RWPE1 (cell line): ENCODE measurements around the gene ANKDD1A.

Experiments
- CTCF ChIA-PET: fragments of 350-600 bp; sonication (Branson Sonifier 250); formaldehyde crosslinking; extraction: SDS; loops from one replicate; lab custom pipeline; 2021; lab: Yijun Ruan, JAX
- POLR2A ChIA-PET: fragments of 400-600 bp; formaldehyde crosslinking; extraction: SDS; loops from one replicate; lab custom pipeline; 2020; ENCODE audit warnings: antibody characterized with exemption; ENCODE audit not compliant: low non-redundant PET; lab: Yijun Ruan, JAX
- DNase-seq: peaks from one replicate; pipeline ENCODE4 v3.0.0; 2012; ENCODE audit warnings: low spot score
- H3K27ac ChIP-seq: fragments of 450-650 bp; 2 replicates; pipeline ENCODE4 v1.5.1; 2017
- TF ChIP-seq, protein P1 (sequence below): fragments of 450-650 bp; conservative IDR thresholded peaks from 2 replicates; pipeline ENCODE4 v1.5.1; 2017; ENCODE audit warnings: low read depth, mild to moderate bottlenecking

The ANKDD1A gene

DNA sequence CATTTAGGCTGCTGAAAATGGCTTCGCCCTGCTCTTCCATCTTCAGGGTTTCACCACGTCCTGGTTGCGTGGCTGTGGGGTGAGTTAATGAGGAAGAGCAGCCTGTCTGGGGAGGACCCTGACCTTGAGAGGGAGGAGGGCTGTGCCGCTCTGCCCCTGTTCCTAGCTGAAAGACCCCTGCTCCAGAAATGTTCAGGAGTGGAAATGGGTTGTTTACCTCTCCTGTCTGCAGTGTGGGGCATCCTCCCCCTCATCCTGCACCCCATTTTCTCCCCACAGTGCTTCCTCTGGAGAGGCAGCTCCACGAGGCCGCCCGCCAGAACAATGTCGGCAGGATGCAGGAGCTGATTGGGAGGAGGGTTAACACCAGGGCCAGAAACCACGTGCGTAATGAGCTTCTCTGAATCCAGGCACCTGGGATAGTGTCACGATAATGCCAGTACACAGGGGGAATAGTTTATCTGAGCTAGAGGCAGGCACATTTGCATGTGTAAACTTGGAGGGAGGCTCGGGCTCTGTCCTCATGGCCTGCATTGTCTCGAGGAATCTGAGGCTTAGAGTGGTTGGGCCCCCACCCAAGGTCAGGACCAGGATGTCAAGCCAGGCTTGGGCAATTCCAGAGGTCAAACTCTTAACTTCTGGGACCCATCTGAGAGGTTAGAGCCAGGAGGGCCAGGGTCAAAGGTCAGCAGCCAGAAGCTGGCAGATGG, 4.0 kb downstream of the ANKDD1A start:
- CTCF ChIA-PET, result interaction anchor here (0.6 kb wide), 2 partner anchors 235 to 852 kb away, joined by 3 to 7 read pairs; no protein-coding TSS in a partner anchor
- DNase-seq, result no peak
- POLR2A ChIA-PET, result no interaction called here
- TF ChIP-seq, protein P1, sequence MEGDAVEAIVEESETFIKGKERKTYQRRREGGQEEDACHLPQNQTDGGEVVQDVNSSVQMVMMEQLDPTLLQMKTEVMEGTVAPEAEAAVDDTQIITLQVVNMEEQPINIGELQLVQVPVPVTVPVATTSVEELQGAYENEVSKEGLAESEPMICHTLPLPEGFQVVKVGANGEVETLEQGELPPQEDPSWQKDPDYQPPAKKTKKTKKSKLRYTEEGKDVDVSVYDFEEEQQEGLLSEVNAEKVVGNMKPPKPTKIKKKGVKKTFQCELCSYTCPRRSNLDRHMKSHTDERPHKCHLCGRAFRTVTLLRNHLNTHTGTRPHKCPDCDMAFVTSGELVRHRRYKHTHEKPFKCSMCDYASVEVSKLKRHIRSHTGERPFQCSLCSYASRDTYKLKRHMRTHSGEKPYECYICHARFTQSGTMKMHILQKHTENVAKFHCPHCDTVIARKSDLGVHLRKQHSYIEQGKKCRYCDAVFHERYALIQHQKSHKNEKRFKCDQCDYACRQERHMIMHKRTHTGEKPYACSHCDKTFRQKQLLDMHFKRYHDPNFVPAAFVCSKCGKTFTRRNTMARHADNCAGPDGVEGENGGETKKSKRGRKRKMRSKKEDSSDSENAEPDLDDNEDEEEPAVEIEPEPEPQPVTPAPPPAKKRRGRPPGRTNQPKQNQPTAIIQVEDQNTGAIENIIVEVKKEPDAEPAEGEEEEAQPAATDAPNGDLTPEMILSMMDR, result no peak
- H3K27ac ChIP-seq, result no peak overlapping the region

DNA sequence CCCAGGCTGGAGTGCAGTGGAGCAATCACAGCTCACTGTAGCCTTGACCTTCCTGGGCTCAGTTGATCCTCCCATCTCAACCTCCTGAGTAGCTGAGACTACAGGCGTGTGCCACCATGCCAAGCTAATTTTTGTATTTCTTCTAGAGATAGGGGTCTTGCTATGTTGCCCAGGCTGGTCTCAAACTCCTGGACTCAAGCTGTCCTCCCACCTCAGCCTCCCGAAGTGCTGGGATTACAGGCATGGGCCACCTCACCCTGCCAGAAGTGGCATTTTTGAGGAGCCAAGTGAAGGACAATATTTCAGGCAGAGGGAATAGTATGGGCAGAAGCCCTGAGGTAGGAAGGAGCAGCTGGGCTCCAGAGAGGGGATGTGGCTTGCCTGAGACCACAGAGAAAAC, 4.7 kb downstream of the ANKDD1A start:
- TF ChIP-seq, protein P1, result no peak
- POLR2A ChIA-PET, result no interaction called here
- no peak for DNase-seq
- CTCF ChIA-PET, result no interaction called here
- H3K27ac ChIP-seq, result no peak overlapping the region

DNA sequence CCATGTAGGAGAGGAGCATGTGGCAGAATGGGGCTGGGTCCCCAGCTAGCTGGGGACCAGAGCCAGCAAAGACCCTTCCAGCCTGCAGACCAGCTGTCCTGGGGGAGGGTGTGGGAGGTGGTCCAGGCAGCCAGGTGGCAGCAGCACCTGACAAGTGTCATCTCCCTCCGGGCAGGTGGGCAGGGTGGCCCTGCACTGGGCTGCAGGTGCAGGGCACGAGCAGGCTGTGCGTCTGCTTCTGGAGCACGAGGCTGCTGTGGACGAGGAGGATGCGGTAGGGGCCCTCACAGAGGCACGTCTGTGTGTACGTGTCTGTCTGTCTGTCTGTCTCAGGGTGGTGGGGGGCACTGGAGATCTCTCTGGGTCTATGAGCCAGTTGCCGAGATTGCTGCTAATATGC, 5.5 kb downstream of the ANKDD1A start:
- TF ChIP-seq, protein P1, result no peak
- POLR2A ChIA-PET, result no interaction called here
- CTCF ChIA-PET, result no interaction called here
- H3K27ac ChIP-seq, result no peak overlapping the region
- no peak for DNase-seq

DNA sequence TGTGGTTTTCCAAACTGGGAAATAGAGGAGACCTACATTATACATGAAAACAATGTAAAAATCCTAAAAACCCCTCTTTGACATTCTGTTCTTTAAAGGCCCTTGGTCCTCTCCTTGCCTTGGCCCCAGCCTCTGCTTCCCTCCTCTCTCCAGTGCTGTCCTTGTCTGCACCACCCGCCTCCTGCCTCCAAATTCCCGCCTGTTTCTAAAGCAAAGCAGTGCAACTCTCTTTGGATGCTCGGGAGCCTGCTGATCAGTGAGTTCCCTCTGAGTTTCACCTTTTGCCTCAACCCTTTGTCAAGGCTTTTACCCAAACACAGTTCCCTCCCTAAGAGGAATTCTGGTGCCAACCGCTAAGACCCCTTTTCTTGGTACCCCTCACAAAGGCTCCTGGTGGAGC, 8.0 kb downstream of the ANKDD1A start:
- CTCF ChIA-PET, result no interaction called here
- TF ChIP-seq, protein P1, result no peak
- no peak for DNase-seq
- H3K27ac ChIP-seq, result no peak overlapping the region
- POLR2A ChIA-PET, result no interaction called here

DNA sequence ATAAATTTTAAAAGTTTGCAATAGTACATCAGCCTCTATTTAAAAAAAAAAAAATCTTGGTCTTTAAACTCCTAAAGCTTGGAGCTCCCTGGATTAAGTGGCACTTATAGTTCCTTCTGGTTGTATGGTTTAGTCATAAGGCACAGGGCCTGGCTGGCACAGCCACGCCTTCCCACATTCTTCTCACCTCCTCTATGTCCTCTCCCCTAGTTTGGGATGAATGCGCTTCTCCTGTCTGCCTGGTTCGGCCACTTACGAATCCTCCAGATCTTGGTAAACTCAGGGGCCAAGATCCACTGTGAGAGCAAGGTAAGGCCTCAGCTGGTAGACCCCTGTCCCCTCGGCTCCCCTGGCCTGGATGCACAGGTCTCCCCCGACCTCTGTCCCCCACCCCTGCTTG, 10.0 kb downstream of the ANKDD1A start:
- peak; percentile 37 for DNase-seq
- H3K27ac ChIP-seq, result no peak overlapping the region
- CTCF ChIA-PET, result interaction anchor here (0.6 kb wide), 1 partner anchor 28 kb away, joined by 8 read pairs; no protein-coding TSS in a partner anchor
- POLR2A ChIA-PET, result no interaction called here
- TF ChIP-seq, protein P1, result no peak

DNA sequence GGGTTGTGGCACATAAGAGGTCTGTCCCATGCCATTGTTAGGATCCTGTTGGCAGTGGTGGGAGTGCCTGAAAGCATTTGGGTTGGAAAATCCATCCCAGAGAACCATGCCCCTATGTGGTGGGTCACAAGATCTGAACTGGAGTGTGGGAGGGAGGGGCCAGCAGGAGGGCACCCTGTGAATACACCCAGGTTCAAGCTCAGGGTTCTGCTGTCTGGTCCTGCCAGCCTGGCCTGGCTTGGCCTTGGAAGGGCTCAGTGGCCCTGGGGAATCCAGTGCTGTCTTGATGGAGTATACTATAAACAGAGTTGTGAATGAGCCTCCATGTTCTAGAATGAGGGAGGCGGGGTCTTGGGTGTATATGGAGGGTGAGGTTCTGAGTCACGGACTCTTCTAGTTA, 11.8 kb downstream of the ANKDD1A start:
- TF ChIP-seq, protein P1, result no peak
- ChIA-PET CTCF (interaction anchor here (0.6 kb wide), 1 partner anchor 110 kb away, joined by 3 read pairs; no protein-coding TSS in a partner anchor), POLR2A (no interaction called here)
- DNase-seq, result no peak
- H3K27ac ChIP-seq, result no peak overlapping the region
